ENCODE results near the gene IQCK. TPM values are rescaled to one million over a fixed set of nuclear protein-coding genes. Genes with fewer than 3 reads are reported as not detected.

The IQCK gene
- total RNA-seq, 1 donor from 2014 or later: 18.6 TPM

GRCh38 chr16:19771040-19771439, 53.0 kb downstream of the IQCK start:
- no peak overlapping the region for H3K4me3 Mint-ChIP-seq (ENCODE audit: unreplicated experiment)
- H3K36me3 Mint-ChIP-seq (ENCODE audit: low read depth, unreplicated experiment): peaks cover 17% of the 10 kb centered on the region
- no peaks in the 10 kb centered on the region for H3K4me1 Mint-ChIP-seq (ENCODE audit: unreplicated experiment)
- H3K27me3 Mint-ChIP-seq (ENCODE audit: unreplicated experiment): no peaks in the 10 kb centered on the region
- no peak for DNase-seq (ENCODE audit: low spot score)
- TF ChIP-seq CTCF (IDR thresholded peaks at IDR 0.05; ENCODE audit: unreplicated experiment): no peak
- no peaks in the 10 kb centered on the region for H3K9me3 Mint-ChIP-seq (ENCODE audit: unreplicated experiment)
- no peak overlapping the region for H3K27ac Mint-ChIP-seq (ENCODE audit: unreplicated experiment)

DNA sequence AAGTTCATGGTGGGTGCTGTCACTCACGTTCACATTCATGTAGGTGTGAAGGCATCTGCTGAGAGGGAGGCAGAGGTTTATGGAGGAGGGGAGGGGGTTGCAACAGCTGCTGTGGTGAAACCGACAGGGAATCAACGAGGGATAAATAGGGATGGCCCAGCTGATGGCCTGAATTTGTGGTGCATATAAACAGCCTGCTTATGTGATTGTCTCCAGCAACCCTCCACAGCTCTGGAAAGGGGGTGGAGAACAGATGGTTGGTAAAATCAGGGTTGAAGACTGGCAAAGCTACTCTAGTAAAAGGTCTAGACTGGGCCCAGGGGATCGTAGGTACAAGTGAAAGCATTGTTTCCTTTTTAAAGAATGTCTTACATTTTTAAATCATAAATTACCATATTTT, 53.7 kb downstream of the IQCK start:
- H3K27me3 Mint-ChIP-seq (ENCODE audit: unreplicated experiment): no peaks in the 10 kb centered on the region

DNA sequence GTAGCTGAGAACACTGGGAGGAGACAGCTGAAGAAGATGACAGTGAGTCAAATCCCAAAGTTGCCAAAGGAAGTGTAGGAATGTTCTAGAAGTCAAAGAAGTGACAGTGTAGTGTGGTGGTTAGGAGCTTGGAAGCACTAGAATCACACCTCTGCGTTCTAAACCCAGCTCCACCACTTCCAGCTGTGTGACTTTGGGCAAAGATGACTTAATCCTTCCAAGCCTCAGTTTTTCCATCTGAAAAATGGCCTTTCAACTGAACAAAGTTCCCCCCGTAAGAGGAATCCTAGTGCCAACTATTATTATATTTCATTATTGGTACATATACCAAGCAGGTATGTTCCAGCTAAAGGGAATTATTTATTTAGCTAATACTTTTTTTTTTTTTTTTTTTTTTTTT, 56.0 kb downstream of the IQCK start:
- H3K27me3 Mint-ChIP-seq (ENCODE audit: unreplicated experiment): no peaks in the 10 kb centered on the region
- H3K9me3 Mint-ChIP-seq (ENCODE audit: unreplicated experiment): no peaks in the 10 kb centered on the region
- no peak for DNase-seq (ENCODE audit: low spot score)
- no peak overlapping the region for H3K27ac Mint-ChIP-seq (ENCODE audit: unreplicated experiment)
- TF ChIP-seq CTCF (IDR thresholded peaks at IDR 0.05; ENCODE audit: unreplicated experiment): no peak
- H3K4me3 Mint-ChIP-seq (ENCODE audit: unreplicated experiment): no peak overlapping the region
- H3K36me3 Mint-ChIP-seq (ENCODE audit: low read depth, unreplicated experiment): peaks cover 13% of the 10 kb centered on the region
- peaks cover 4% of the 10 kb centered on the region for H3K4me1 Mint-ChIP-seq (ENCODE audit: unreplicated experiment)

More for the DNA sequence above, 53.7 kb downstream of the IQCK start:
- TF ChIP-seq CTCF (IDR thresholded peaks at IDR 0.05; ENCODE audit: unreplicated experiment): no peak
- no peak for DNase-seq (ENCODE audit: low spot score)
- Mint-ChIP-seq H3K4me1 (ENCODE audit: unreplicated experiment) (no peaks in the 10 kb centered on the region), H3K9me3 (ENCODE audit: unreplicated experiment) (no peaks in the 10 kb centered on the region), H3K27ac (ENCODE audit: unreplicated experiment) (no peak overlapping the region), H3K36me3 (ENCODE audit: low read depth, unreplicated experiment) (peaks cover 17% of the 10 kb centered on the region), H3K4me3 (ENCODE audit: unreplicated experiment) (no peak overlapping the region)

GRCh38 chr16:19776147-19776546, 58.1 kb downstream of the IQCK start:
- no peak overlapping the region for H3K27ac Mint-ChIP-seq (ENCODE audit: unreplicated experiment)
- peaks cover 4% of the 10 kb centered on the region for H3K4me1 Mint-ChIP-seq (ENCODE audit: unreplicated experiment)
- TF ChIP-seq CTCF (IDR thresholded peaks at IDR 0.05; ENCODE audit: unreplicated experiment): no peak
- no peaks in the 10 kb centered on the region for H3K9me3 Mint-ChIP-seq (ENCODE audit: unreplicated experiment)
- no peak for DNase-seq (ENCODE audit: low spot score)
- H3K36me3 Mint-ChIP-seq (ENCODE audit: low read depth, unreplicated experiment): peaks cover 3% of the 10 kb centered on the region
- H3K4me3 Mint-ChIP-seq (ENCODE audit: unreplicated experiment): no peak overlapping the region
- H3K27me3 Mint-ChIP-seq (ENCODE audit: unreplicated experiment): peaks cover 1% of the 10 kb centered on the region

GRCh38 chr16:19776565-19776964, 58.5 kb downstream of the IQCK start:
- no peak for TF ChIP-seq CTCF (IDR thresholded peaks at IDR 0.05; ENCODE audit: unreplicated experiment)
- Mint-ChIP-seq H3K9me3 (ENCODE audit: unreplicated experiment) (no peaks in the 10 kb centered on the region), H3K4me1 (ENCODE audit: unreplicated experiment) (peaks cover 4% of the 10 kb centered on the region), H3K4me3 (ENCODE audit: unreplicated experiment) (no peak overlapping the region), H3K36me3 (ENCODE audit: low read depth, unreplicated experiment) (peaks cover 3% of the 10 kb centered on the region), H3K27ac (ENCODE audit: unreplicated experiment) (no peak overlapping the region), H3K27me3 (ENCODE audit: unreplicated experiment) (peaks cover 1% of the 10 kb centered on the region)
- DNase-seq (ENCODE audit: low spot score): no peak
